Gastroesophageal sphincter (tissue), 3 donors: ENCODE measurements around the gene HEBP1.

Experiments
- CTCF ChIP-seq, 4 experiments: fragments of 200-600 bp in 2 of 4; fragments of 450-650 bp in 2 of 4; sonication (generic) in 1 of 4; IDR thresholded peaks; one replicate each; pipeline ENCODE4 v1.5.1; 2017 to 2019; ENCODE audit warnings: antibody characterized with exemption in 4 of 4, mild to moderate bottlenecking in 2 of 4, moderate library complexity in 2 of 4
- EP300 ChIP-seq: sonication (generic); formaldehyde crosslinking; IDR thresholded peaks from one replicate; pipeline ENCODE4 v1.6.1; 2017; ENCODE audit warnings: antibody characterized with exemption, mild to moderate bottlenecking
- POLR2A ChIP-seq, 2 donors: fragments of 450-650 bp; IDR thresholded peaks; one replicate each; pipeline ENCODE4 v1.6.1; 2017; ENCODE audit warnings: antibody characterized with exemption in 2 of 2, mild to moderate bottlenecking in 2 of 2, moderate library complexity in 1 of 2
- POLR2AphosphoS5 ChIP-seq: sonication (generic); formaldehyde crosslinking; IDR thresholded peaks from one replicate; pipeline ENCODE4 v1.6.1; 2017; ENCODE audit warnings: antibody characterized with exemption

- TF ChIP-seq POLR2AphosphoS5 (no peak), CTCF (IDR thresholded peaks at IDR 0.05) (no peak), POLR2A (IDR thresholded peaks at IDR 0.05) (no peak), EP300 (no peak)
Observed at GRCh38 chr12:12925388-12925787, 74.7 kb downstream of the HEBP1 start.
